ENCODE measurements around the gene EYA4.
A peak's percentile ranks its signal among the peaks of the same experiment; 100 is the strongest.

Gene EYA4

DNA sequence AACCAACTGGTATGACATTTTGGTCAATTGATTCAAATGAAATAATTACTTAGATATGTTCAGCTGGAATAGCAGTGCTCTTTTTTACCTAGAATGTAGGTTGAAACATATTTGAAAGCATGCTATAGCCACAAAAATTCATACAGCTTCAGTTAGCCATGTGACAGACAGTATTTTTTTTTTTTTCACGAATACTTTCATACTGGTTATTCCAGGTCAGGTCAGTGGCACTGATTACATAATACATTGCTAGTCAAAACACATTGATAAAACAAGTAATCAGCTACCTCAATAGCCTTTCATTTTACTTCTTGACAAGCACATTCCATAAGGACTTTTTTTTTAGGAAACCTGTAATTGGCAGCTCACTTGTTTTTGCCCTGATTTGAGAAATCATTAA is 222.6 kb downstream of the EYA4 start:
- DNase-seq: no peak

DNA sequence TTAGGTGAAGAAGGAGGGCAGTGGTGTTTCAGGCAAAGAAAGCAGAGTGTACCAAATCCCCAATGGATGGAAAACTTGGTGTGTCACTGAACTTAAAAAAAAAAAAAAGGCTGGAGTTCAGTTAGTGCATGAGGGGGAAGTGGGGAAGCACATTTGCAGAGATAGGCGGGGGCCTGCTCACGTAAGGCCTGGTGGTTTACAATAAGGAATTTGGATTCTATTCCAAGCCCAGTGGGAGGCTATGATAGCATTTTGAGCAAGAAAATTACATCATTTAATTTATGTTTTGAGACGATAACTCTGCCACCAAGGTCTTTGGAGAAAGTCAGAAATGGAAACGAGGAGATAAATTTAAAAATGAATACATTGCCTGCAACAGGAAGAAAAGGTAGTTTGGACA is 225.5 kb downstream of the EYA4 start:
- no peak for DNase-seq

DNA sequence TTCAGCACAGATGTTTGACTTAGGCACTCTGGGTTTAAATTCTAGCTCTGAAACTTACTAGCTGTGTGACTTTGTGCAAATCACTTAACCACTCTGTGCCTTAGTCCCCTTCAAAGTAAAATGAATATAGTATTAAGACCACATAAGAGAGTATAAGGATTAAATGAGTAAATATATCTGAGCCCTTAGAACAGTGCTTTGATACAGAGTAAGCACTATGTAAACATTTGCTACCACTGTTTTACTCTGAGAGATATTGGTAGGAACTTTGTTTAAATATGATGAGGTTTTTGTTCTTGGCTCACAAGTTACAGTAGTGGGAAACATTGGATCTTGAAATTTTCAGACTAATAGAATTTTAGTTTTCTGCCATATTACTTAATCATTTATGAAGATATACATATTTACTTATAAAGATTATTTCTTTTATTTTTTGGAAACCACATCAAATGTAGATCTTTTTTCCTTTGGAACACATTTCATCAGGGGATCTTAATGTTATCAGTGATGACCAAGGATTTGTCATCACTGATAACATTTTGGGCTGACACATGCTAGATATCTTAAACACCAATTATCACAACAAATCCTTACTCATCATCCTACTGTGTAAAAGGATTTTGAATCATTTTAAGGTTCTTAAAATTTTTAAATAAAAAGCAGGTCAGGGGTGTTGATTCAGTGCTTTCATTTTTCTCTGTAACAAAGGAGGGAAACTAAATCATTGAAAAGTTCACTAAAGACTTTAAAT is 226.2 kb downstream of the EYA4 start:
- DNase-seq: no peak

DNA sequence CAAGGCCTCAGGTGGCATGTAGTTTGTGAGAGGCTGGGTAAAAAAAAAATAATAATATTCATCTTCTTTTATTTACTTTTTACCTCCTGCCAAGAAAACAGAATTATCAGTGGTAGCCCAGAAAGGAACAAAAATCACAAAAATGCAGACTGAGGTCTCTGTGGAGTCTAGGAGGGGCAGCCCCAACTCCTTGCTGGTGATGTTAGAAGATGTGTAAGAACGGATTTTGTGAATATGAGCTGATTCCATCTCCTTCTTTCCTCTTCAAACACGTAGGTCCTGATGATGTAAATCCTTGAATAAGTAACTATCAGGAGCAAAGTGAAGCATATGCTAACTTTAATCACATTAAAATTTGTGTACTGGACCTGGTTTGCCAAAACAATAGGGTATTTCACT is 226.8 kb downstream of the EYA4 start:
- no peak for DNase-seq

DNA sequence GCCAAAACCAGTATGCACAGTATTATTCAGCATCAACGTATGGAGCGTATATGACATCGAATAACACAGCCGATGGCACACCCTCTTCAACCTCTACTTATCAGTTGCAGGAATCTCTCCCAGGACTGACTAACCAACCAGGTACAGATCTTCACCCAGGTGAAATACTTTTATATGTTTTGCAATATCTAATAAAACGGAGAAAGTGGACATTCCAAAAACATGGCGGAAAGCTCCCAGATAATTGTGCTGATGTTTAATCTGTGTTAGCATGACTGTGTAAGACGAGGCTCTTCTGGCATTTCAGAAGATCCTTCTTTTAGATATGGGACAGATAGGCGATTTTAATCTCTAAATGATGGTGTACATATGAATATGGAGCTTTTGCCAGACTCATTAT is 227.4 kb downstream of the EYA4 start:
- DNase-seq: no peak

DNA sequence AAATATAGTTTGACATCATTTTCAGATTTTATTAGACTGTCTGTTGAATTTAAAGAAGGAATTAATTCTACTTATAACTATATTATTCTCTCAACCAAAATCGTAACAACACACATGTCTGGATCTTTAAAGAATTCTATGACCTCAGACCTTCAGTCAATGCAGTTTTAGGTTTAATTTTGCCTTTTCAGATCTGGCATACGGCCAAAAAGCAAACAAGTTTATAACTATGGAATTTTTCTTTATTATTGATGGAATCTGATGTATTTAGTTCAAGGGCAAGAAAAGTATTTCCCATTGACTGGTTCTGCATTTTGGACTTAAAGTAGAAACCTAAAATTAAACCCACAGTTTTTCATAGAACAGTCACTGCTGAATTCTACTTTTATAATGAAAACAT is 233.4 kb downstream of the EYA4 start:
- DNase-seq: no peak

DNA sequence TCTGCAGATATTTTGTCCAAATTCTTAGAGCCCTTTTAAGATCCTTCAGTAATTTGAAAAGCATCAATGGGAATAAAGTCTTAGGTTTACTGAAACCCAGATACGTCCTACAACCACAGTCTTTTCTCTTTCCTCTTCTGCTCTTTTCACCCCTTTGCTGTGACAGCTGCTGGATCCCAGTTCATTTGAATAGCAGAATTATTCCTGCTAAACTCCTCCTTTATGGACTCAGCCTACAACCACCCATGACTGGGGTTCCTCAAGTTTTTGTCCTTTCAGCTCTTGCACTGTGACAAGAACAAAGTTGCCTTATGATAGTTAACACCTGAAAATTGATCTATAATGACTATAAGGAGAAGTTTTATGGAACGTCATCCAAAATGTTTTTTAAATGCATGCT is 237.5 kb downstream of the EYA4 start:
- no peak for DNase-seq

DNA sequence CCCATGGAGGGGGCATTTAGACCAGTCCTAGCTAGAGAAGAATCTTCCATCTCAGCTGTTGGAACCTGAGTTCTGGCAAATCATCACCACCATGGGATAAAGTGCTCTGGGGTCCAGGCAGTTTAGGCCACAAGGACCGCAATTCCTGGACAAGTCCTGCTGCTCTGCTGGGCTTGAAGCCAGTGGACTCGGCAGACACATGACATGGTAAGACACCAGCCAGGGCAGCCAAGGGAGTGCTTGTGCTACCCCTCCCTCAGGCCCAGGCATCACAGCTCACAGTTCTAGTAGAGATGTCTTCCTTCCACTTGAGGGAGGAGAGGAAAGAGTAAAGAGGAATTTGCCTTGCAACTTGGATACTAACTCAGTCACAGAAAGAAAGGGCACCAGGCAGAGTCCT is 246.0 kb downstream of the EYA4 start:
- no peak for DNase-seq

DNA sequence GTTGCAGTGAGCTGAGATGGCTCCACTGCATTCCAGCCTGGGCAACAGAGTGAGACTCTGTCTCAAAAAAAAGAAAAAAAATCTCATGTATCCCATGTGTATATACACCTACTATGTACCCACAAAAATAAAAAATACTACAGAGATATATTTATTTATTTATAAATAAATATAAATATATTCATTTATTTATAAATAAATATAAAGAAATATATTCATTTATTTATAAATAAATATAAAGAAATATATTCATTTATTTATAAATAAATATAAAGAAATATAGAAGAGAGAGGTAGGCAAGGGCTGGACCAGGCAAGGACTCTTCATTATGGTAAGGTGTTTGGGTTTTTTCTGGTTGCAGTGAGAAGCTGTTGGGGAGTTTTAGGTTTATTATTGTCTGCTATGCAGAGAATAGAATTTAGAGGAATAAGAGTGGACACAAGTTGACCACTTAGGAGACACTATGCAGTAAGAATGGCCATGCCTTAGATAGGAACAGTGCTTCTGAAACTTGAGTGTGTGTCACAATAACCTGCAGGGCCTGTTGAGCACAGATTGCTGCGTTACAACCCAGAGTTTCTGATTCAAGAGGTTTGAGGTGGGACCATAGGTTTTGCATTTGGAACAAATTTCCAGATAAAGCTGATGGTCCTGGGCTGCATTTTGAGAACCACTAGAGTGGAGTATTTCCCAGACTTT is 254.2 kb downstream of the EYA4 start:
- no peak for DNase-seq

DNA sequence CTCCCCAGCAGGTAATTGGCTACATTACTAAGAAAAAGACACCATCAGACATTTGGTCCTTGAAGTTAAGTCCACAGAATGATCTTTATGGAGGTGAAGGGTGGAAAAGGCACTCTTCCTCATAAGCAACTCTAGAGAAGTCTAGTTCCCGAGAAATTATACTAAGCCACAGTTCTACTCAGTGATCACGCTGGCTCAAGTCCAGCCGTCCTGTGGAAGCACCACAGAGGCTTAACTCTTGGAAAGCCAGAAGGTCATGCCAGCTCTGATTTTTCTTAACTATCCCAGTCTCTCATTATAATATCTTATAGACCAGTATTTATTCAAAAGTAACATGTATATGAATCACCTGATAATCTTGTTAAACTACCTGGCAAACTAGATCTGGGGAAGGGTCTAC is 258.5 kb downstream of the EYA4 start:
- no peak for DNase-seq

DNA sequence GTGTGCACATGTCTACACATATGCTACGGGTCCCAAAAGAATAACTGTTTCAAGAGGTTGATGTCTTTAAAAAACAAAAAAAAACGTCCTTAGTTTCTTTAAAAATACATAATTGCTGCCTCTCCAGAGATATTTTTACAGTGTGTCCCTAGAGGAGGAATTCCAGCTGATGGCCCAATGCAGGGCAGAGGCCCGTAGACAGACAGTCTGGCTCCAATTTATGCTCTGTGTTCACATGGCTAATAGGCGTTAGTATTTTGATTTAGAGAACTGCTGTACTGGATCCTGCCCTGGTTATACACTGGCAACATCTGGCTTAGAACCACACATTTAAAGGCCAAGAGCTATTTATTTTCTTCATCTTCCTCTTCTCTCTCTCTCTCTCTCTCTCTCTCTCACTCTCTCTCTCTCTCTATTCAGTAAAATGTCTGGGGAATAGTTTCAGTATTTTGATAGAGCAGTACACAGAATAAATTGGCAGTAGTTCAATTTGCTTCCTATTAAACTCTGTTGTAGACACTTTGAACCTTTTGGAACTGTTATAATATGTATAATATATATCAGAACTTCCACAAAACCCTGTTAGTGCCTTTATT is 260.6 kb downstream of the EYA4 start:
- no peak for DNase-seq

DNA sequence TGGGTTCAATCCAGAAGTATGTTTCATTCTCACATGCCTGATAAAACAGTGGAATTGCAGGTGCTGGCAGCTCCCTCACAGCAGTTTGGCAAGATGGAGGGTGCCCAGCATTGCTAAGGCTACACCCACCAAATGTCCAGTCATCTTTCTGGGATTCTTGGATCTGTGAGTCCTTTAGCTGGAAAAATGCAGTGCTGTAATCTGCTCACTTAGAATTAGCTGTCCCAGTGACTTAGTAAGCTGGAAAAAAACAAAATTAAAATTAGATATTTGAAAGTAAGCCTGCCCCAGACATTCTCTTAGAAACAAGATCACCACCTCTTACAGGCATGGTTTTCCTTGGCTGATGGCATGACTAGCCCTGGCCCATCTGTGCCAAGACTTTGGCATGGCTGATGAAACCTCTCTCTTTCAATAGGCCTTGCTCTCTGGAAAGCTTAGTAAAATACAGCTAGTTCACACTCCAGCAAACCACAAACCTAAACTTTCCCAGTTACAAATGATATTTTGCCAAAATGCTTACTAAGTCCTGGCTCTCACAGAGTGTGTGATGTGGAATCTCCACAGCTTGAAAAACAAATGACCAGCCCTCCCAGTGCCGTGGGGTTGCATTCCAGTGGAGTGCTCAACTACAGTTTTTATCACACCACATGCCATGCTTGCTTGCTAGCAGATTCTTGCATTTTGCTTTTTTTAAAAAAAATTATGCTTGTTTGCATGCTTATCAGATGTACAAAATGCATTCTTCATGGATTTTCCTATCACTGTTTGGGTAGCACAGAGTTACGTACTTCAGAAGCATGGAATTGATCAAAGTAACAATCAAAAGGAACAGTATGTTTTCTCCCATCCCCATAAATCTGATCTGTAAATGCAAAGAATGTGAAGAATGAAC is 261.5 kb downstream of the EYA4 start:
- peak; percentile 67 for DNase-seq

DNA sequence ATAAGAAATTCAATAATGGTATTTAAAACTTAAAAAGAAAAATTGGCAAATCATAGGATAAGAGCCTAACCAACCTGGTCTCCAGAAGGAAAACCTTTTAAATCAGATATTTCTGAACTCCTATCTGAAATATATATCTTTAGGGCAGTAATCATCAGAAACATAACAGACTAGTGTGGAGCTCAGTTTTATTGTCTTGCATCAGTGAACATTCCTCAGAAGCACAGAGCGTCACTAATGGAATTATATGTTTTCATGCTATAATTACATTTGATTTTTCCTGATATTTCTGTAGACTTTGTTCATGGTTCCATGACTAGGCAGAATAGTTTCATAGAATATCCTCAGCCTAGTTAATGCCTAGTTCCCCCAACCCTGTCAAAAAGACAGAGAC is 262.2 kb downstream of the EYA4 start:
- no peak for DNase-seq

DNA sequence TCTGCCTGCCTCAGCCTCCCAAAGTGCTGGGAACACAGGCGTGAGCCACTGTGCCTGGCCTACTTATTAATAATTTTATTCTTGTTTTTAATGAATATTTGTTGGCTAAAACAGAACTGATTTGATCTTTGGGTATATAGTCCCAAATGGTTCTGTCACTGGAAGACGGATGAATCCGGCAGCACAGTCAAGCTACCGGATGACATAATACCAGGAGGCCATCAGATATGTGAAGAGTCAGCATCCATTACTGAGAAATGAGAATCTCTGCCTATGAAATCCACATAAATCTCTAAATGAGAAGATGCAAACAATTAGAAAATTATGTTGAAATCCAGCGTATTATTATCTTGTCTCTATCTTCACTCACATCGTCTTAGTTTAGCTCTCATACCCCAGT is 263.0 kb downstream of the EYA4 start:
- DNase-seq: no peak

DNA sequence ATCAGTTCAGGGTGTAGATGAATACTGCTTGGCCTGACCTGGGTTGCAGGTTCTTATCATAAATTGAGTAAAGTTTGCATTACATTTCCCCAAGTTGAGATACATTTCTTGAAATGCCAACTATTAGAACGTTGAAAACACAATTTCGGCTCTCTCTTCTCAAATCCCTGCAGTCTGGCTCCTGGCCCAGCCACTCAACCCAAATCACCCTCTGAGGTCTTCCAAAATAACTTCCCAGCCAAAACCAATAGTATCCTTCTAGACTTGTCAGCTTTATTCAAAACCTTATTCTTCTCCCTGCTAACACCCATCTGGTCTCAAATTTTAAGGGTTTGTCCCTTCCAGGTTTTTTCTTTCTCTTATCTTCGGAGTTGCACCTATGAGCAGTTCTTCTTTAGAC is 263.6 kb downstream of the EYA4 start:
- no peak for DNase-seq

DNA sequence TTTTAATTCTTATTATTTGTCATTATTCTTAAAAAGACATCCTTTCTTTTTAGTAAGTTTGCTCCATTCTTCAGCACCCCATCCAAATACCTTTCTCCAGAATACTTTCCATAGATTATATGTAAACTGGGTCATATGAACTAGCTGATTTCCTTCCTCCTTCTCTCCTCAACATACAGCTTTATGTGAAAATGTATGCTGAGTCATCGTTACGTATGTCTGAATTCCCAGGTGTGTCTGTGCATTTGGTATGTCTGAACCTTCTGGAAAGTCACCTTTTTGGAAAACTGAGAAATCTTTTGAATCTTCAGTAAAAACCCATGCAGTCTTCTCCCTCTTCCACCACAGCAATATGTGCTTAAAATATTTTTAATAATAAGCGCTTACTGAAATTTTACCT is 264.5 kb downstream of the EYA4 start:
- no peak for DNase-seq

DNA sequence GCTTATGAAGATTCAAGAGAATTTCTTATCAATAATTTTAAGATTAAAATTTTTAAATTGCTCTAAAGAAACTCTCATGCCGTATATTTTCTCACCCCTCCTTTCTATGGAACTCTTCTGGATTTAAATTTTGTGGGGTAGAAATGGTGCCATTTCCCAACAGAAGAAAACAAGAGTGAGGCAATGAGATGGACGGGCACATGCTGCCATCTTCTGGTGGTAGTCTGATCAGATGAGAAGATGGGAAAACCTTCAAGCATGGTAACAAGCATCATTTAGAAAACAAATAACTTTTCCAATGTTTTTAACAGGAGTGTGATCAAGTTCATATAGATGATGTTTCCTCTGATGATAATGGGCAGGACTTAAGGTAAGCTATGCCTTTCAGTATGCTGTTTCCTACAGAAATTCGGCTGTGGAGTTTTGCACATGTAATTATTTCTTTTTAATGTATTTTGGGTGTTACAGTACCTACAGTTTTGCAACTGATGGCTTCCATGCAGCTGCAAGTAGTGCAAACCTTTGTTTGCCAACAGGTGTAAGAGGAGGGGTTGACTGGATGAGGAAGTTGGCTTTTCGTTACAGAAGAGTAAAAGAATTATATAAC is 271.4 kb downstream of the EYA4 start:
- peak; percentile 36 for DNase-seq

DNA sequence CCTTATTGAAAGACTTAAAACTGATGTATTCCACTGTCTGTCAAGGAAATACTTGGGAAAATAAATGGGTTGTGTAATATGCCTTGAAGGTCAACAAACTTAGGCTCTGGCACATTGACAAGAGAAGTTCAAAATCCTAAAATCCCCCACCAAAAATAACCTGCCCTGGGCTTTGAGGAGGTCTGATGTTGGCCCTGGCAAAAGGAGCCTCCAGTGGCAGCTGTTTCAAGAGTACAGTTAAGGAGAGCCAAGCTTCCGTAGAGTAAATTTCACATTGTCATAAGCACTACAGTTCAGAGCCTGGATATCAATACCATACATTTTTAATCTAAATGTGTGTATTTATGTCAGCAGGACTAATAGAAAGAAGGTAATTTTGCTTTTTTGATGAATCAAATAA is 282.7 kb downstream of the EYA4 start:
- no peak for DNase-seq

DNA sequence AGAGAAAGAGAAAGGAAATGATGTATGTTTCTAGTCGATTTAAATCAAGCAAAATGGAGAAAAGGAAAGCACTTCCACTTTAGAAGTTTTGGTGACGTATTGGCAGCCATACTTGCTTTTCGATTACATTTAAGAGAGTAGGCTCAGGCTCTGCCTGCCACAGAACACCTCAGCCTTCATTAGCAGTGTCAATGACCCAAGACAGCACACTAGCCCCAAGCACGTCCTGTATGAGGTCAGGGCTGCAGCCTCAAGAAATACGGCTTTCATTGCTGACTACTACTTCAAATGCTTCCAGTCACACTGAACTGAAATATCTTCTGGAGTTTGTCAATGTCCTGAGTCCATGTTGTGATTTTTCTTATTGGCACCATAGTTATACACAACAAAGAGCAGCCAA is 285.3 kb downstream of the EYA4 start:
- DNase-seq: no peak

DNA sequence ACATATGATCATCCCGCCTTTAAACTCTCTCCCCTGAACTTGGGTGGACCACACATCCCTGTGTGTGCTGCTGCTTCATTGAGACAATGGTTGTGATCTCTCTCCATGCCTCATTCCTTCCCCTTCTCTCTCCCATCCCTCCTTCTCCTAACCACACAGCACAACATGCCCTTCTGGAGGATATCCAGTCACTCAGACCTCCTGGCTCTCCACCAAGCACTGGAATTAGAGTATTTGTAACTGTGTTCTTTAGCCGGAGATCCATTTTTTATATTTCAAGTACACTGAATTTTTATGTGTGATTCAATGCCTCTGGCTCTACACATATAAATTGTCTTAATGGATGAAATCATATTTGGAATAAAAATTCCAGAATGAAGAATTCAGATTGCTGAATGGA is 287.4 kb downstream of the EYA4 start:
- no peak for DNase-seq

DNA sequence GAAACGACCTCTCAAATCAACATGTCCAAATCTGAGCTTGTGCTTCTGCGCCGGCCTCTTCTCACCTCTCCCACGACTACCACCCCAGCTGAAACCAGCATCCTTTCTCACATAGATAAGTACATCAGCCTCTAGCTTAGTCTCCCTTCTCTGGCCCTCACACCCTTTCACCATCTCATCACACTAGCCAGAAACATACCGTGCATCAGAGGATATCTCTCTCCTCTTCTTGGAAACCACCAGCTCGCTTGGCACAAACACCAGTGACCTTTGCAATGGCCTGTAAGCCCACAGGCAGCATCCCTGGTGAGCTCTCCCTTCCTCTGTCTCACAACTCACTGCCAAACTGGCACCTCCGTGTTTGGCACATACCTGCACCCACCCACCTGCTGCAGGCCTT is 291.8 kb downstream of the EYA4 start:
- no peak for DNase-seq

DNA sequence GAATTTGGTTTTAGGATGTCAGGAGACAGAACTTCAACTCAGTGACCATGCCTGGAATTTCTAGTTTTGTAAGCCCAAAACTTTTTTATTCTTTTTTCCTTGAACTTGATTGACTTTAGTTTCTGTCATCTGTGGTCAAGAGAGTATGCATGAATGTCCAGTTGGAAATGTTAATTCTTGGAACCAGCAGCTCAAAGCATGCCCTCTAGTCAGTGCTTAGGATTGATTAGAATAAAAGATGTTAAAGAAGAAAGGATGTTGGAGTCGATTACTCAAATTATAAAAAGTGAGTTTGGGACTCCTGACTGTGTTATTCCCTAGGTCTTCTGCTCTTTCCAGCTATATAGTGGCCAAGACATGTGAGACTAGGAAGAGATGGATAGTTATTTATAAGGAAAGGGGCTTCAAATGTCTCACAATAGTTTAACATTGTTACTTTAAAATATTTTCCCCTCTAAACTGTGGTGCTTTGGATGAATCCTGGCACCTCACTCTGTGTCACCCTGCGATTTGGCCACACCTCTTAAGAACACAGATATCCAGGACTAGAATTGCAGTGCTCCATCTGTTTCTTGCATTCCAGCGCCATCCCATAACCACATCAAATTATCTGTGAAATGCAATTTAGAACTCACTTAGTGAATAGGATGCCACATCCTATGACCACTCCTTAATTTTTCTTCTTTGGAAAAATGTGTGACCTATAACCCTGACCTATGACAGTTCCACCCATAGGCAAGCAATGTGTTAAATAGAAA is 298.5 kb downstream of the EYA4 start:
- no peak for DNase-seq

All from HCEC 1CT (cell line).